Activated CD4-positive, alpha-beta memory T cell treated with anti-CD3 and anti-CD28 coated beads for 36 hours (primary cell): ENCODE measurements around the gene AMPD3. TPM values are rescaled to one million over a fixed set of nuclear protein-coding genes. Genes with fewer than 3 reads are reported as not detected.

Experiments used
- CTCF ChIA-PET: fragments of 350-600 bp; sonication (Branson Sonifier 250); formaldehyde crosslinking; loops from one replicate; lab custom pipeline; 2021; ENCODE audit warnings: antibody characterized with exemption, inconsistent platforms; lab: Charles Lee
- POLR2A ChIA-PET: fragments of 350-600 bp; sonication (Branson Sonifier 250); formaldehyde crosslinking; loops from one replicate; lab custom pipeline; 2021; ENCODE audit warnings: antibody characterized with exemption; lab: Charles Lee
- DNase-seq: peaks from one replicate; pipeline ENCODE4 v3.0.0-alpha.2; 2020
- H3K27ac Mint-ChIP-seq: one replicate; pipeline ENCODE4 v1.8.0; 2021; ENCODE audit warnings: mixed read lengths
- H3K27me3 Mint-ChIP-seq: one replicate; pipeline ENCODE4 v1.8.0; 2021; ENCODE audit warnings: mixed read lengths
- H3K36me3 Mint-ChIP-seq: one replicate; pipeline ENCODE4 v1.8.0; 2021; ENCODE audit warnings: mixed read lengths
- H3K4me1 Mint-ChIP-seq: one replicate; pipeline ENCODE4 v1.8.0; 2021; ENCODE audit warnings: low read depth, mixed read lengths
- H3K4me3 Mint-ChIP-seq: one replicate; pipeline ENCODE4 v1.8.0; 2021; ENCODE audit warnings: mild to moderate bottlenecking, mixed read lengths
- H3K9me3 Mint-ChIP-seq: one replicate; pipeline ENCODE4 v1.8.0; 2021; ENCODE audit warnings: mixed read lengths
- intact Hi-C: fragments of 100-400 bp; cut with micrococcal nuclease; formaldehyde crosslinking; loops from one replicate; pipeline ENCODE4 v1.15.1; 2023
- total RNA-seq, 2 experiments: library from RNA; stranded (reverse); gene quantifications; one replicate each; pipeline ENCODE4 v1.2.3, GENCODE V29; 2021

AMPD3 gene
- total RNA-seq, 2 experiments from 2014 or later = 25.5 to 25.7 TPM

DNA sequence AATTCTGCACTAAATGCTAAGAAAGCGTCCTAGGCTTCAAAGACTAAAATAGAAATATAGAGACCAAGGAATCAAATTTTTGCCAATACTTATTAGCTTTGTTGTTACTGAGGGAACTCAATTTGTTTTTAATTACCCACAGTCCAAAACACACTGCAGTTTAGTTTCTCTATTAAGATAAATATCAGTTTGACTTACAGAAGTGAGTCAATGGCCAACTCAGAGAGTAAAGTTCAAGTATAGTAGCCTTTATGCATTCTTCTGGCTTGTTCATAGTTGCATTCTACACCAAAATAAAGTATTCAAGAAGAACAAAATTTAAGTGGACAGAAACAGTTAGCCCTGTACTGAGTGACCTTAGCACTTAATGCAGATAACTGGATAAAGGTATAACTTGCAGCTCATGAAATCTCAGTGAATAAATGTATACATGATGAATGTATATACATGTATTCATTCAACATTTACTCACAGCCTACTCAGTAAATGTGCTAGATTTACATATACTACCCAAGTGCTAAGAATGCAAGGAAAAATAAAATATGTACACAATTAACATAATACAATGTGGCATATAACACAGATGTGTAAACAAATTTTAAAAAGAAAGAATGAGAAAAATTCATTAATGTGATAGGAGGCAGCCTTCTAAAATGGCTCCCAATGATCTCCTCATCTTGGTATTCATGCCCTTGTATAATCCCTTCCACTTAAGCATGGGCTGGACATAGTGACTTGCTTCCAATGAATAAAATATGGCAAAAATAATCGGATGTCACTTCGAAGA is 95.6 kb downstream of the AMPD3 start:
- H3K36me3 Mint-ChIP-seq = no peaks in the 10 kb centered on the region
- ChIA-PET CTCF (interaction anchor here (3.4 kb wide), 1 partner anchor 10 kb away, joined by 13 read pairs; the partner anchor contains the start of gene RNF141), POLR2A (no interaction called here)
- peaks cover 9% of the 10 kb centered on the region for H3K9me3 Mint-ChIP-seq
- no peaks in the 10 kb centered on the region for H3K4me1 Mint-ChIP-seq
- intact Hi-C loops = no loop called here
- H3K4me3 Mint-ChIP-seq = no peak overlapping the region
- H3K27ac Mint-ChIP-seq = no peak overlapping the region
- peaks cover 23% of the 10 kb centered on the region for H3K27me3 Mint-ChIP-seq
- DNase-seq = no peak

DNA sequence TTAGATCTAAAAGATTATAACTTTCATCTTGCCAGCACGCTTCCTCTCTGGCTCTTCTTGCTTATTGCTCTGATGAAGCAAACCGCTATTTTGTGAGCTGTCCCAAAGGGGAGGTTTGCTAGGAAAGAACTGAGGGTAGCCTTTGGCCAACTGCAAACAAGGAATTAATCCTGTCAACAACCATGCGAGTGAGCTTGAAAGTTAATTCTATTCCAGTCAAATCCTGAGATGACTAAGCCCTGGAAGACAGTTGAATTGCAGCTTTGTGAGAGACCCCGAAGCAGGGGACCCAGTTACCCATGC is 96.2 kb downstream of the AMPD3 start:
- ChIA-PET CTCF (interaction anchor here (3.4 kb wide), 1 partner anchor 10 kb away, joined by 13 read pairs; the partner anchor contains the start of gene RNF141), POLR2A (no interaction called here)
- Mint-ChIP-seq H3K27me3 (peaks cover 23% of the 10 kb centered on the region), H3K4me3 (no peak overlapping the region), H3K36me3 (no peaks in the 10 kb centered on the region), H3K9me3 (peaks cover 9% of the 10 kb centered on the region), H3K4me1 (no peaks in the 10 kb centered on the region), H3K27ac (no peak overlapping the region)
- intact Hi-C loops = no loop called here
- DNase-seq = no peak

DNA sequence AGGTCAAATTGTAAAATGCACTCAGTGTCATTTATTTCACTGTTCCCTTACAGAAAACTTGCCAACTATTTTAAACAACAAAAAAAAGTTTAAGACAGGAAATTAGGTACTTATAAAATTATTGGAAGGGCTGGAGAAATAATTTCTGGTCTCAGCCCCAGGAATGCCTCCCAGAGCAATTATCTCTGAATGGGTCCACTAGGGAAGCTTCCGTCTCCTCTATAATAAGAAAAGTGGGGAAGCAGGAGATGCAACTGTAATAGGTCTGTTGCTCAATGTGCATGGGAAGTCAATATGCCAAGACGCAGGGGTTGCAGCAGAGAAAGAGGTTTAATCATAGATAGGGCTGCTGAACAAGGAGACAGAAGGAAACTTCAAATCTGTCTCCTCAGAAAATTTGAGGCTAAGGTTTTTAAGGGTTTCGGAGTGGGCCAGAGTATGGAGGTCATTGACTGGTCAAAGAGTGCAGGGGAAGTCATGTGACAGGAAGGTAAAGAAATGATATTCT is 96.8 kb downstream of the AMPD3 start:
- ChIA-PET CTCF (interaction anchor here (3.4 kb wide), 1 partner anchor 11 kb away, joined by 13 read pairs; the partner anchor contains the start of gene RNF141), POLR2A (no interaction called here)
- H3K27ac Mint-ChIP-seq = no peak overlapping the region
- H3K27me3 Mint-ChIP-seq = peaks cover 23% of the 10 kb centered on the region
- no peak for DNase-seq
- intact Hi-C loops = no loop called here
- H3K36me3 Mint-ChIP-seq = no peaks in the 10 kb centered on the region
- no peaks in the 10 kb centered on the region for H3K4me1 Mint-ChIP-seq
- H3K4me3 Mint-ChIP-seq = no peak overlapping the region
- peaks cover 9% of the 10 kb centered on the region for H3K9me3 Mint-ChIP-seq

DNA sequence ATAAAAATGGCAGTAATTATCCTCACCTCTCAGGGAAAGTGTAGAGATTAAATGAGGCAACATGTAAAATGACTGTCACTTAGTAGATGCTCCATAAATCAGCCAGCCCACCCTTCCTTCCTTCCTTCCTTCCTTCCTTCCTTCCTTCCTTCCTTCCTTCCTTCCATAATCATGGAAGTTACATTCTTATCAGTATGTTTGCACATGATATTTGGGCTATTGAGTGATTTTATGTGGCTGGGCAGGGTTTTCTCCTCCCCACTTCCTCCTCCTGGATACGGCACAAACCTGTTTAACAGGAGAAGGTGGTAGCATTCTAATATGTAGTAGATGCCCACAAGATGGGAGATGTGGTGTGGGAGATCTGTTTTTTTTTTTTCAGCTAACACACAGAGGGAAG is 101.5 kb downstream of the AMPD3 start:
- intact Hi-C loops = no loop called here
- POLR2A ChIA-PET = no interaction called here
- H3K36me3 Mint-ChIP-seq = no peaks in the 10 kb centered on the region
- H3K9me3 Mint-ChIP-seq = peaks cover 5% of the 10 kb centered on the region
- H3K4me3 Mint-ChIP-seq = no peak overlapping the region
- CTCF ChIA-PET = no interaction called here
- DNase-seq = no peak
- no peak overlapping the region for H3K27ac Mint-ChIP-seq
- H3K27me3 Mint-ChIP-seq = peaks cover 11% of the 10 kb centered on the region
- H3K4me1 Mint-ChIP-seq = no peaks in the 10 kb centered on the region

Other genes with a start within 250 kb of the AMPD3 start
- gene SBF2, start 161.0 kb upstream of the AMPD3 start, total RNA-seq = 1 to 10 TPM; 7.0 to 7.1 TPM
- 1 to 10 TPM; 3.0 to 3.5 TPM for gene ADM, start 150.2 kb upstream of the AMPD3 start, total RNA-seq
- 10 to 100 TPM; 17.9 to 18.7 TPM for gene RNF141, start 85.9 kb downstream of the AMPD3 start, total RNA-seq
- not detected for gene LYVE1, start 113.4 kb downstream of the AMPD3 start, total RNA-seq
- not detected for gene IRAG1, start 238.5 kb downstream of the AMPD3 start, total RNA-seq